ENCODE results near the gene SKP1.

The SKP1 gene

DNA sequence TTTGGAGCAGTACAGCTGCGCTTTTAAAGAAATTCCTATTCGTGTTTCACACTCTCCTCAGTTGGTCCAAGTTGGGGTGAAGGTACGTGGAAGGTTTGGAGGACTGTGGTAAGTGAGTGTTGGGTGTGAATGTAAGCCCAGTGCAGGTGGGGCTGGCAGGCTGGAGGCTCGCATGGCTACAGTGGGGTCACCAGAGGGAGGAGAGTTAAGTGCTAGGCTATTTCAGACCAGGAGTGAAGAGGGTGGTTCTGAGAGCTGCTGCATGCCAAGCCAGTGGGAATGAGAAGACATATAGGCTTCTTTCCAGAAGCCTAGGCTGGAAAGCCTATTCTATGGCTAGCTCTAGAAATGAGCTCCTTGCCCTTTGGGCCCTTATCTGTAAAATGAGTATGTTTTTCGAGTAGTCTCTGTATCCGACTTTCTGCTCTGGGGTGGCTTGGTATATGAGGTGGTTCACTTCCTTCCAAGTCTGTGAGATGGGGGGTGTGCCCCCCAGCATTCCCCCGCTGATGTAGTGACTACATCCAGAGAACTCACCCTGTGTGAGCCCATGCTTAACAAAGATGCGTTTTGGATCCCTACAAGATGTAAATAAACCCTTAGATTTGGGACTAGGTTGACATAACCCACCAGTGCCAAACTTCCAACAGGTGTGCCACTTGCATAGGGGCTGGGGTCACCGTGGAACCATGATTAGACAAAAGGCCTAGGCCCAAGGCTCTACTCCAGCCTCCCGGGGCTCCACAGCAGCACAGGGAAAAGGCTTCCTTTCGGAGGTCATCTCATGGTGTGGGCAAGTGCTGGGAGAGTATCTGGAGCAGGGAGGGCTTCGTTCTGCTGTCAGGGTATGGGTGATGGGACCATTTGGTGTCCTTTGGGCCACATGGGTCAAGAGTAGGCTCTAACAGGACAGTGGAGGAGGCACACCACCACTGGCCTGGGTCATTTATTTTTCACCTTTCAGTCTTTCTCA is 59.7 kb downstream of the SKP1 start:
- no peak for ATAC-seq
- Mint-ChIP-seq H3K27me3 (no peaks in the 10 kb centered on the region), H3K27ac (peak overlapping the region; percentile 52 to 71), H3K4me1 (peaks cover 80% of the 10 kb centered on the region), H3K9me3 (no peaks in the 10 kb centered on the region), H3K4me3 (peak overlapping the region; percentile 80 to 88)
- DNase-seq, result no peak

DNA sequence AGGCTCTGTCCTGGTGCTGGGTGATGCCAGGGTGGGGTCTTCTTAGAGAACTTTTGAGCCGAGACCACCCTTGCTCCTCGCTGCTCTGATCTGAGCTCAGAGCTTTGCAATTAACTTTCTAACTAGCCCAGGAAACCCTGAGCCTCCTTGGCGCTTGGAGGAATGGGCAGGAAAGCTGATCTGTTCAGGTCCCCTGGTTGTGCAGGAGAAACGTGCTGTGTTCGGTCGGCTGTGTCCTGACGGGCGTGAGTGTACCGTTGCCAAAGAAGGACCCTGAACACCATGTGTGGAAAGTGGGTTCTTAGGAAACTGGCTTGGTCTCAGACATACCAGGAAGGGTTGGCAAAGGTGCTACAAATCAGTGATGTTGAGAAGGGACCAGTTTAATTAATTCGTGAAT is 60.5 kb downstream of the SKP1 start:
- Mint-ChIP-seq H3K27me3 (no peaks in the 10 kb centered on the region), H3K27ac (peak overlapping the region; percentile 16 to 84), H3K4me3 (peak overlapping the region; percentile 80 to 88), H3K4me1 (peaks cover 80% of the 10 kb centered on the region), H3K9me3 (no peaks in the 10 kb centered on the region)
- no peak for DNase-seq
- no peak for ATAC-seq

DNA sequence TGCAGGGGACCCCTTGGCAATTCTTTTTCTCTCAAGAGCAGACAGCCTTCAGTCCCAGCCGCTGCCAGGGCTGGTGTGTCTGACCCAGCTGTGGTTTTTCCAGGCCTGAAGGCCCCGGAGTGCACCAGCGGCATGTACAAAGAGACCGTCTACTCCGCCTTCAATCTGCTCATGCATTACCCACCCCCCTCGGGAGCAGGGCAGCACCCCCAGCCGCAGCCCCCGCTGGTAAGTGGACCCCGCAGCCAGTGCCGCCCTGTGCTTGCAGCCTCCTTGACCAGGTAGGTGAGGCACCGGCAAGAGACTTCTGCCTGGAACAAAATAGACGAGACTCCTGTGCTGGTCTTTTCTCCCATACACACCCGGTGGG is 61.0 kb downstream of the SKP1 start:
- no peak for ATAC-seq
- peaks cover 80% of the 10 kb centered on the region for H3K4me1 Mint-ChIP-seq
- H3K9me3 Mint-ChIP-seq, result no peaks in the 10 kb centered on the region
- peak overlapping the region; percentile 26 to 84 for H3K27ac Mint-ChIP-seq
- no peak for DNase-seq
- H3K4me3 Mint-ChIP-seq, result peak overlapping the region; percentile 80 to 88
- no peaks in the 10 kb centered on the region for H3K27me3 Mint-ChIP-seq

DNA sequence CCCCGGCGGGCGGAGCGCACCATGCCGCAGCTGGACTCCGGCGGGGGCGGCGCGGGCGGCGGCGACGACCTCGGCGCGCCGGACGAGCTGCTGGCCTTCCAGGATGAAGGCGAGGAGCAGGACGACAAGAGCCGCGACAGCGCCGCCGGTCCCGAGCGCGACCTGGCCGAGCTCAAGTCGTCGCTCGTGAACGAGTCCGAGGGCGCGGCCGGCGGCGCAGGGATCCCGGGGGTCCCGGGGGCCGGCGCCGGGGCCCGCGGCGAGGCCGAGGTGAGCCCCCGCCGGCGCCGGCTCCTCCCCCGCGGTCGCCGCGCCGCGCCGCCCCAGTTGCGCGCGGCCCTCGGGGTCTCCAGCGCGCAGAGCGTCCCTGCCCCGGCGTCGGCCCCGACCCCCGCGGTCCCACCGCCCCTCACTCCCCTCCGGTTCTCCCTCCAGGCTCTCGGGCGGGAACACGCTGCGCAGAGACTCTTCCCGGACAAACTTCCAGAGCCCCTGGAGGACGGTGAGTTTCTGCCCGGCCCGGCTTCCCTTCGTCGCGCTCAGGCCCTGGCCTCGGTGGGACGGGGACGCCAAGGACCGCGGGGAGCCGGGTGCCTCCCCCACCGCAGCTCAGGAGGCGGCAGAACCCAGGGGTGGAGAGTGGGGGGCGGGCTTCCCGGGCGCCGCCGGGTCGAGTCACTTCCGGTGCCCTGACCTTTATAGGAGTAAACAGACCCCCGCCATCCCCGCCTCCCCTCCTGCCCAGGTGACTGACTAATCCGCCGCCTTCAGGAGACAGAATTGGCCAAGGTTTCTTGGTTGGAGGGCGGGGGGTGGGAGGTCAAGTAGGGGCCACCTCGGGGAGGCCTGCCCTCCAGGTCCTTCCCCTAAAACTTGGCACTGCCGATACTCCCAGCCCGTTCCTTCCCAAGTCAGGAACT is 61.6 kb downstream of the SKP1 start:
- H3K27me3 Mint-ChIP-seq, result no peaks in the 10 kb centered on the region
- H3K27ac Mint-ChIP-seq, result peak overlapping the region in 1 of 2 donors; percentile 84
- no peaks in the 10 kb centered on the region for H3K9me3 Mint-ChIP-seq
- peak; percentile 70 to 83 for DNase-seq
- peak overlapping the region; percentile 80 to 88 for H3K4me3 Mint-ChIP-seq
- peak; percentile 45 for ATAC-seq
- peaks cover 80% of the 10 kb centered on the region for H3K4me1 Mint-ChIP-seq

DNA sequence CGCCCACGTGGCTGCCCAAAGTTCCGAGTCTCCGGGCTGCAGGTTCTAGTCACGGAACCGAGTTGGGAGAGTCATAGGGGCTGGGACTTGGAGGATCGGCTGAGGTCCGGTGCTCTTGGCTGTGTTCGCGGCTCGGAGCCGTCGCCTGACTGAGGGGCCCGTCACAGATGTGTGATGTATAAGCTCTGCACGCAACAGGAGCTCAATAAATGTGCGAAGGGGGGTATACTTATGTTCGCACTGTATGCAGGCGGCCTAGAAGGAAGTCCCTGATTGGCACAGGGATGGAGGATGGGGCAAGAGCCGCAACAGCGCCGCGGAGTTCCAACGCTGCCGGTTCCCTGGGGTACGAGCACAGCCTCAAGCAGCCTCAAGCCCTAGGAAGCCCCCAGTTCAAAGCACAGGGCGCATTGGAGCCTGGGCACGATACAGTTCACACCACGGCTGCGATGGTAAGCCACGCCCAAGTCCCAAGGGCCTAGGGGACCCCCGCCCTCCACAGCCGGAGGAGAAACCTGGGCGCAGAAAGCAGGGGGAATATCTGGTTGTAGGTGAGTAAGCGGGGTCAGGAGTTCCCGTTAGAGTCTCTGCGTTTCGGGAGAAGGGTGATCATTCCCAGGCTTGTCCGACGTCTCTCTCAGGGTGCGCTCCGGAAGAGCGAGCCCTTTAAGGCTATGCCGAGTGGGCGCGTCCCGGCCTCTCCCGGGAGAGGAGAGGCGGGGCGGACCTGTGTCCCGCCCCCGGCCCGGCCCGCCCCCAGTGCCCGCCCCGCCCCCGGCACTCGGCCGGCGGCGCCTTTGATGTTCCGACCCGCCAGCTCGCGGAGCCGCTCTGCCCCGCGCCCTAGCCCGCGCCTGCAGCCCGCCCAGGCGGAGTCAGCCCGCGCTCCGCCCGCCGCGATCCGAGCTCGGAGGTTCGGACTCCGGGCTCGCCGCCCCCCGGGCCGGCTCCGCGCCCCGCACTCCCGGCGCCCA is 62.6 kb downstream of the SKP1 start, which contains the start of gene TCF7:
Gene TCF7 (plus strand): TSS at position 780 of the 974 bp plus-strand sequence. CDS start 226 bp downstream, outside the sequence.
- ATAC-seq (peak; percentile 64), DNase-seq (peak; percentile 79 to 80)
- Mint-ChIP-seq H3K4me1 (peaks cover 80% of the 10 kb centered on the region), H3K27me3 (no peaks in the 10 kb centered on the region), H3K4me3 (peak within 1 kb of the TSS; percentile 93 to 96), H3K27ac (peak within 1 kb of the TSS; percentile 97), H3K9me3 (no peaks in the 10 kb centered on the region)

DNA sequence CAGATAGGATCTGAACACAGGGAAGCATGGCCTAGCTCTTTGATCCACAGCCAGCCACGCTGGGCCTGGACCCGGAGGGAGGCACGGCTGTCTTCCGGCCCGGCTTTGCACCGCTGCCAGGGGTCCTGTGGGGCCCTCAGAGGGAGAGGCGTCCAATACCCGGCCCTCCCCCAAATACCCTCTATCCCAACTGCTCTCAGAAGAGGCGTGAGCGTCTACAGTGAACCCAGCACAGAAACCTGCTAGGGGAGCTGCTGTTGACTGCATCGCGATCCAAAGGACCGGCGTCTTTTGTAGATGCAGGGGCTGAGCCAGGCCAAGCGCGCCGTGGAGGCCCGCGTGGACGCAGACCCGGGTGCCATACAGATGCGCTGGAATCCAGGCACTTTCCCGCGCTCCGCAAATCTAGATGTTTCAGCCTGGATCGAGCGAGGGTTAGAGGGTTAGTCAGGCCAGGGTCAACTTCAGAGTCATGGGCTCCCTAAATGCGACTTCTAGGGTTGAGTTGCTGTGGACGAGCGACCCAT is 63.3 kb downstream of the SKP1 start:
- Mint-ChIP-seq H3K4me1 (peaks cover 80% of the 10 kb centered on the region), H3K27me3 (no peaks in the 10 kb centered on the region), H3K9me3 (no peaks in the 10 kb centered on the region), H3K27ac (peak overlapping the region; percentile 97), H3K4me3 (peak overlapping the region; percentile 93 to 96)
- DNase-seq, result no peak
- no peak for ATAC-seq

DNA sequence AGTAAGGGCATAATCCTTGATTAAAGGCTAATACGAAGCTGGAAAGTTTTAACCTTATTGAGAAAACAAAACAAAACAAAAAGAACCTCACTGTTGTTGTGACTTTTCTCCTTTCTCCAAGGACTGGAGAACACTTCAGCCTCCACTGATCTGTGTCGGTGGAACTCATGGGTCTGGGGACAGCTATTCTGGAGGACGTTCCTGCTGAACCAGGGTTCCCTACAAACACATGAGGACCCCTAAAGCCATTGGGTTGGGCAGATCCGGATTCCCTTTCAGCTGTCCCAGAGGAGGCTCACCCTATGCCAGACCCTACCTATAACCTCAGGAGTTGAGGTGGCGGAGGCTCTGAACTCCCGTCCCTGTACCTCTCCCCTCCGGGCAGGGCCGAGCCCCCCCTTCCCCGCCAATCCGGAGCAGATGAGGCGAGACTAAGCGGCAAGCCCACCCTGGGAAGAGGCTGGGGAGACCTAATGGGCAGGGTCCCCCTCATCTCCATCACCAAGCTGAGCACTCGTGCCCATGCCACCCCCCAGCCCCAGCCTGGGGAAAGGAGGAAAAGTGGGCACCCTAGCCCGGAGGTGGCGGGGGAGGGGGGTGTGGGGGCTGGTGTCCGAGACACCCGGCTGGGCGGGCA is 63.9 kb downstream of the SKP1 start:
- no peak for DNase-seq
- Mint-ChIP-seq H3K4me1 (peaks cover 80% of the 10 kb centered on the region), H3K27me3 (no peaks in the 10 kb centered on the region), H3K27ac (peak overlapping the region; percentile 73 to 85), H3K4me3 (peak overlapping the region; percentile 93 to 96), H3K9me3 (no peaks in the 10 kb centered on the region)
- no peak for ATAC-seq

DNA sequence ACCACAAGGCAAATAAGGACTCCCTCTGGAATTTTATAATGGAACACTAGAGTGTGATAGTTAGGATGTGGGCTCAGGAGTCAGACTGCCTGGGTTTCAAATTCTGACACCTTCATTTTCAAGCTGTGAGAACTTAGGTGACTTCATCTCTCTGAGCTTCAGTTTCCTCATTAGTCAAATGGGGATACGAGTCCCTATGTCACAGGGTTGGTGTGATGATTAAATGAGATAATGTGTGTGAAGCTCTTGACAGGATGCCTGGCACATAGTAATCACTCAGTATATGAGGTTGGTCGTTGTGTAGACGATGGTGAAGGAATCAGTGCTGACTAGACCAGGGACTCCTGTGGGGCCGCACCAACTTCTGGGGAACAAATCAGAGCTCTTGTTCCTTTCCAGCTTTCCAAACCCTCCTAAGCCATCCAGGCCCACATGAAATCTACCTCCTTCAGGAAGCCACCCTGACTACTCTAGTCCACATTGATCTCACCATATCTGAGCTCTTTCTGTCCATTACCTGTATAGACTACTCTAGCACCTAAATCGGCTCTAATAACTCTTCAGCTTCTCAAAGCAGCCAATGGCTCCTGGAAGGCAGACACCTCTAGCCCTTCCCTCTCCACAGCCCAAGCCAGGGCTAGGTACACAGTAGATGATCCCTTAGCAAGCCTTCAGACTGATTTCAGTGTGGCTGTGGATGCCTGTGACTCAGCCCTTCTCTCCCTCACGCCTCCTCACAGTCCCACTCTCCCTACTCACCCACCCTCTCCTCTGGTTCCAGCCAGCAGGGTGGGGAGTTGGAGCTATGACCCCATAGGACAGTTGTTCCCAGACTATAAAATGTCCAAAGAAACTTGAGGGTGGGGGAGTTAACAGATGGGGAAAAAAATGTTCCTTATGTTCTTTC is 64.8 kb downstream of the SKP1 start:
- H3K4me3 Mint-ChIP-seq, result peak overlapping the region; percentile 93 to 96
- peaks cover 2% of the 10 kb centered on the region for H3K27me3 Mint-ChIP-seq
- no peaks in the 10 kb centered on the region for H3K9me3 Mint-ChIP-seq
- ATAC-seq (peak; percentile 79), DNase-seq (peak in 1 of 2 donors; percentile 62)
- H3K27ac Mint-ChIP-seq, result peak overlapping the region; percentile 45 to 85
- peaks cover 80% of the 10 kb centered on the region for H3K4me1 Mint-ChIP-seq

DNA sequence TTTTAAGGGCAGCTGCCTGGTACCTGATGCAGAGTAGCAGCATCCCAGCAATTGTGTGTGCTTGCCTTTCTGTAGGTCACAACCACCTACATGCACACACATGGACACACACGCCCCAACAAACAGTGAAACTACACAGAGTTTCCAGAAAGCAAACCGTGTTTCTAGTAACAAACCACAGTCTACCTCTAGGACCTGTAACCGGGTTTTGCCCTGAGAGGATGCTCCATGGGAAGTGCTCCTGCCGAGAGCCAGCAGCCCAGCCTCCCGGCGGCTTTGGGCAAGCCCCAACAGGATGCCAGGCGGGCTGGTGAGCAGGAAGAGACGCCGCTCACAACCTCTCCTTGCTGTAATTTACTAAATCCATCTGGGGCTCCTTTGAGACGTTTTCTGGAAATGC is 66.4 kb downstream of the SKP1 start:
- ATAC-seq (peak; percentile 5), DNase-seq (peak in 1 of 2 donors; percentile 57)
- no peaks in the 10 kb centered on the region for H3K9me3 Mint-ChIP-seq
- peaks cover 89% of the 10 kb centered on the region for H3K4me1 Mint-ChIP-seq
- H3K27me3 Mint-ChIP-seq, result peaks cover 5% of the 10 kb centered on the region
- peak overlapping the region; percentile 93 to 96 for H3K4me3 Mint-ChIP-seq
- H3K27ac Mint-ChIP-seq, result peak overlapping the region in 1 of 2 donors; percentile 48

DNA sequence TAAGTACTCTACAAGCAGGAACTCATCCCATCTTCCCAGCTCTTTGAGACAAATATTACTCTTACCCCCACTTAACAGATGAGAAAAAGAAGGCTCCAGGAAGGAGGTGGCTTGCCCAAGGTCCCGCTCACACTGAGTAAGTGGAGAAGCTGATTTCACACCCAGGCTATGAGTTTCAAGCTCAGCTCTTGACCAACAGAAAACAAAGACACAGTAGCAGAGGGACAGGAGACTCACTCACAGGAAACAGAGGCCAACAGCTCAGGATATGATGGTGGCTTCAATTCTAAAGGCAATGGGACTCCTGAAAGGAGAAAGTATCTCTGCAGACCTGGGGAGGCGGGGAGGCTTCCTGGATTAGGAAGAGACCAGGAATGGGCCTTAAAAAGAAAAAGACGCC is 69.0 kb downstream of the SKP1 start:
- DNase-seq (no peak), ATAC-seq (no peak)
- H3K4me1 Mint-ChIP-seq, result peaks cover 100% of the 10 kb centered on the region
- H3K27ac Mint-ChIP-seq, result no peak overlapping the region
- H3K27me3 Mint-ChIP-seq, result peaks cover 5% of the 10 kb centered on the region
- no peaks in the 10 kb centered on the region for H3K9me3 Mint-ChIP-seq
- H3K4me3 Mint-ChIP-seq, result no peak overlapping the region

DNA sequence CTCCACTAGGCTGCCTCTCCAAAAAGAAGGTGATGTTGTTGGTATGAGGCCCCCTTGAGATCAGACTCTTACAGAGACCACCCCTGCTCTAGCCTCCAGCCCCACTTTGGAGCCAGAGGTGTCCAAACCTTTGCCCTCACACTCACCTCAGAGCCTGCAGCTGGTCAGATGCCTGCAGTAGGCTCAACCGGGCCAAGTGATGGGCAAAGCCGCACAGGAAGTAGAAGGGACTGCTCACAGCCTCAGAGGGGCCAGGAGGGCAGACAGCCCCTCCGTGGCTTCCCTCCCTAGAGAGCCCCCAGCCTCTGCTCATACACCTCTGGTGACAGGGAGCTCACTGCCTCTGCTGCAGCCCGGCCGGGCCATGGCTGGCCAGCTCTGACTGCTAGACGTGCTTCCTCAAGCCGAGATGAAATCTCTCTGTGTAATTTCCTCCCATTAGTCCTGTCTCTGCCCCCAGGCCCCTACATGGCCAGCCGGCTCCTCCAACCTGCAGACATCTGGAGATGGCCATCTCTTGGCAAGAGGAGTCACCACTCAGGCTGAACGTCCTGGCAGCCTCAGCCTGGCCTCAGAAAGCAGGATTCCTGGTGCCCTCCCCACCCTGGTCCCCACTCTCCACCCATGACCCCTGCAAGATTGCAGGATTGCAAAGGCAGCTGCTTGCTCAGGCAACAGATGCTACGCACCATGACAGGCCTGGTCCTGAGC is 69.6 kb downstream of the SKP1 start:
- H3K4me3 Mint-ChIP-seq, result no peak overlapping the region
- H3K9me3 Mint-ChIP-seq, result no peaks in the 10 kb centered on the region
- DNase-seq (no peak), ATAC-seq (no peak)
- peaks cover 99% of the 10 kb centered on the region for H3K4me1 Mint-ChIP-seq
- peaks cover 5% of the 10 kb centered on the region for H3K27me3 Mint-ChIP-seq
- H3K27ac Mint-ChIP-seq, result peak overlapping the region in 1 of 2 donors; percentile 88

DNA sequence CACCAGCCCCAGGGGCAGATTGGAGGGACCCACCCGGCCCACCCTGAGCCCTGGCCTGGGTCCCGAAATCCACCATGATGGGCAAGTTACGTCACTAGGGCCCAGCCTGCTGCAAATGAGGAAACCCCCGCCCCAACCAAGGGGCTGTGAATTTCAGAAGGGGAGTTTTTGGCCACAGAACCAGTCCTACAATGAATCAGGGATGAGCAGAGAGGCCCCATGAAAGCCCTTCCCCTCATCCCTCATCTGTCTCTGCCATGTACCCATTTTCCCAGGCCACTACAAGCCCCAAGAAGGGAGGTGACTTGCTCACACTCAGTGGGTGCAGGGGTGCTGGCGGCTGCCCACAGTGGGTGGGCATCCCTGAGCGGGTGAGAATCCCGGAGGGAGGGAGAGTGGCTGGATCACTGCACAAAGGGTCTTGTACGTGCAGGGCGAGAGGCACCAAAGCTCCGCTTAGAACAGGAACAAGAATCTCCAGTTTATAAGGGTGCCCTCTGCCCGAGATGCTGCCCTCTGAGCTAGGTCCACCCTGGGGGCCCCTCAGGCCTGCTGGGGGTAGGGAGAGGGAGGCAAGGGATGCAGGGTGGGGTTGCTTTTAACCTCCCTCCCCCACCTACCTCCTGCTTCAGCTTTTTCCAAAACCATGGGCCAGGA is 72.6 kb downstream of the SKP1 start:
- ATAC-seq, result peak; percentile 24
- Mint-ChIP-seq H3K27ac (peak overlapping the region; percentile 98), H3K4me1 (peaks cover 99% of the 10 kb centered on the region), H3K27me3 (peaks cover 5% of the 10 kb centered on the region), H3K9me3 (no peaks in the 10 kb centered on the region), H3K4me3 (peak overlapping the region; percentile 85 to 90)
- peak; percentile 51 to 81 for DNase-seq

Data from stimulated activated naive CD8-positive, alpha-beta T cell treated with anti-CD3 and anti-CD28 coated beads, Interleukin-15, amount 100 ng/mL, for 72 hours (primary cell).